Kidney (tissue), 14 donors: ENCODE data around the gene DARS1. TPM values are rescaled to one million over a fixed set of nuclear protein-coding genes. Genes with fewer than 3 reads are reported as not detected.
"Not testable (repeated sequence)": the region's sequence is repeated elsewhere in the genome, so short reads cannot be mapped to it uniquely, and the experiment has no call there.

ENCODE experiments used
- DNase-seq, 5 donors: peaks; one replicate each; pipeline ENCODE4 v3.0.0-alpha.2; 2013 to 2020
- FAIRE-seq: peaks from 2 replicates; lab custom pipeline; 2012; peaks lifted over from hg19 to GRCh38; lab: Jason Lieb, UNC
- H3K27ac ChIP-seq, 2 donors: one replicate each; pipeline ENCODE4 v1.7.0; 2013; ENCODE audit warnings: low read depth in 2 of 2, low read length in 2 of 2, inconsistent platforms in 1 of 2
- H3K27me3 ChIP-seq: one replicate; pipeline ENCODE4 v1.7.1; 2013; ENCODE audit warnings: low read length, inconsistent platforms; ENCODE audit not compliant: control insufficient read depth, insufficient read depth
- H3K36me3 ChIP-seq, 3 donors: one replicate each; pipeline versions ENCODE4 v1.7.0 to v1.7.1; 2013; ENCODE audit warnings: low read length in 3 of 3, control low read depth in 1 of 3, inconsistent platforms in 1 of 3; ENCODE audit not compliant: insufficient read depth in 3 of 3, control insufficient read depth in 2 of 3
- H3K4me1 ChIP-seq, 3 donors: one replicate each; pipeline versions ENCODE4 v1.7.0 to v1.7.1; 2013; ENCODE audit warnings: low read length in 3 of 3, inconsistent platforms in 1 of 3, low read depth in 1 of 3; ENCODE audit not compliant: control insufficient read depth in 2 of 3, insufficient read depth in 2 of 3
- H3K4me3 ChIP-seq, 3 donors: one replicate each; pipeline versions ENCODE4 v1.7.0 to v1.8.1; 2013; ENCODE audit warnings: low read length in 3 of 3, control low read depth in 1 of 3, inconsistent platforms in 1 of 3
- H3K9ac ChIP-seq, 3 donors: one replicate each; pipeline versions ENCODE4 v1.7.0 to v1.7.1; 2013; ENCODE audit warnings: low read length in 3 of 3, control low read depth in 1 of 3, inconsistent platforms in 1 of 3
- H3K9me3 ChIP-seq, 3 donors: one replicate each; pipeline versions ENCODE4 v1.7.0 to v1.7.1; 2013; ENCODE audit warnings: low read length in 3 of 3, control low read depth in 1 of 3, inconsistent platforms in 1 of 3; ENCODE audit not compliant: control insufficient read depth in 2 of 3, insufficient read depth in 1 of 3
- CTCF ChIP-seq: IDR thresholded peaks from 3 replicates; pipeline ENCODE4 v1.5.1; 2012; ENCODE audit warnings: mild to moderate bottlenecking, moderate library complexity, borderline replicate concordance; ENCODE audit not compliant: insufficient read depth; ENCODE audit errors: extremely low read depth
- intact Hi-C: fragments of 100-400 bp; cut with DNase I; formaldehyde crosslinking; loops from one replicate; pipeline ENCODE4 v1.11.1; 2022
- polyA plus RNA-seq: library from polyadenylated mRNA; stranded (reverse); fragments of 350-450 nt; fragmentation: Illumina TruSeq; extraction: RNeasy Lipid Tissue Mini Kit (QIAGEN cat#74804); gene quantifications from one replicate; pipeline ENCODE4 v1.2.3, GENCODE V29; 2014; ENCODE audit warnings: low read depth, low replicate concordance; ENCODE audit not compliant: insufficient read depth
- total RNA-seq: library from RNA; stranded (reverse); fragmentation: NEBNext Ultra II Directional; extraction: Animal tissue kit (Norgen Biotek cat#: 25700); gene quantifications from one replicate; pipeline ENCODE4 v1.2.1, GENCODE V29; 2021
- donor health status: control.
- donor health status: control.
- donor health status: control.
- donor health status: control.
- donor health status: control.
- donor health status: DM: yes; HTN: yes; CAD: no.
- donor health status: Normal renal cell carcinoma (clear cell type).

The DARS1 gene
- total and polyA plus RNA-seq, 2 donors from 2014 or later: 39.5 to 77.4 TPM

DNA sequence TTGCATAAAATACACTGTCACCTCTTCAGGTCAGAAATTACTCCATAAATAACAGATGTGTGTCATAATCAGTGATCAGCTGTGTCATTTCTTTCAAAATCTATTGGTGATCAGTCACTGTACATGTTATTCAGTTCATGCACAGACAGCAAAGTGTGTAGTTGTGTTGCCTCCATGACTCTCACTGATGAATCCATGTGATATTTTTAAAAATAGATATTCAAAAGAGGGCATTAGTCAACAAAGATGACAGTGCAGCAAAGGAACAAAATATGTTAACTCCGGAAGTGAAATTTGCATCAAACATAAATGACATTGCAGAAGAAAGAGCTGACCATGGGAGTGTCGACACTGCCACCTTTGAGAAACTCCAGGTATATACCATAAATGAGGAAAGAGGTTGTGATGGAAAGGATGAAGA is 92.0 kb downstream of the DARS1 start:
- Histone ChIP-seq H3K4me1 (no peaks in the 10 kb centered on the region), H3K4me3 (no peak overlapping the region), H3K9me3 (no peaks in the 10 kb centered on the region), H3K27me3 (no peaks in the 10 kb centered on the region), H3K36me3 (no peaks in the 10 kb centered on the region), H3K27ac (no peak overlapping the region), H3K9ac (no peak overlapping the region)
- intact Hi-C loops: no loop called here
- no peak for TF ChIP-seq CTCF
- FAIRE-seq (no peak), DNase-seq (no peak)

DNA sequence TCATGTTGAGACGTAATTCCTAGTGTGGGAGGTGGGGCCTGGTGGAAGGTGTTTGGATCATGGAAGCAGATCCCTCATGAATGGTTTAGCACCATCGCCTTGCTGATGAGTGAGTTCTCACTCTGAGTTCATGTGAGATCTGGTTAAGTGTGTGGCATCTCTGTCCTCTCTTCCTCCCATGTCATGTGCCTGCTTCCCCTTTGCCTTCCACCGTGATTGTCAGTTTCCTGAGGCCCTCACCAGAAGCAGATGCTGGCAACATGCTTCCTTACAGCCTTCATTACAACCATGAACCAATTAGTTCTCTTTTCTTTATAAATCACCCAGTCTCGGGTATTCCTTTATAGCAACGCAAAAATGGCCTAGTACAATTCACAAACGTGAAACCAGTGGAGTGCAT is 94.6 kb downstream of the DARS1 start:
- Histone ChIP-seq H3K4me1 (no peaks in the 10 kb centered on the region), H3K27ac (no peak overlapping the region), H3K36me3 (no peaks in the 10 kb centered on the region), H3K4me3 (no peak overlapping the region), H3K27me3 (no peaks in the 10 kb centered on the region), H3K9ac (no peak overlapping the region), H3K9me3 (no peaks in the 10 kb centered on the region)
- TF ChIP-seq CTCF: no peak
- DNase-seq (no peak), FAIRE-seq (no peak)
- intact Hi-C loops: no loop called here

DNA sequence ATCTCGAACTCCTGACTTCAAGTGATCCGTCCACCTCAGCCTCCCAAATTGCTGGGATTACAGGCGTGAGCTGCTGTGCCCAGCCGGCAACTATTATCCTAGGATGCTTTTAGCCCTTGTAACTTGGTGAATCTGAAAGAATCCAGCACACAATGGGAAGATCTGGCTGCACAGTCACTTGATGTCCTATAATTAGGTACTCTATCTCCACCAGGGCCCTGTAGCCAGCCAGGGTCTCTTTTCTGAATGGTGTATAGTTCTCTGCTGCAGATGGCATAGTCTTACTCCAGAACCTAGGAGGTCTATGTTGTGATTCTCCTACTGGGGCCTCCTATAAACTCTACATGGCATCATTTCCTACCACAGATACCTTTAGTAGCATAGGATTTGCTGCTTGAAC is 95.3 kb downstream of the DARS1 start:
- Histone ChIP-seq H3K4me3 (no peak overlapping the region), H3K27ac (no peak overlapping the region), H3K9me3 (no peaks in the 10 kb centered on the region), H3K9ac (no peak overlapping the region), H3K36me3 (no peaks in the 10 kb centered on the region), H3K4me1 (no peaks in the 10 kb centered on the region), H3K27me3 (no peaks in the 10 kb centered on the region)
- intact Hi-C loops: no loop called here
- FAIRE-seq: no peak
- no peak for DNase-seq
- no peak for TF ChIP-seq CTCF

- H3K36me3 ChIP-seq, H3K9ac ChIP-seq, DNase-seq, intact Hi-C loops, H3K27ac ChIP-seq, FAIRE-seq, H3K9me3 ChIP-seq, H3K4me3 ChIP-seq, H3K4me1 ChIP-seq, H3K27me3 ChIP-seq: not testable (repeated sequence)
Observed at GRCh38 chr2:135888587-135888986, 96.8 kb downstream of the DARS1 start.
